WTC11 (cell line): ENCODE data around the gene GALR3.

Experiments used
- FOXJ3 ChIP-seq: sonication (generic); formaldehyde crosslinking; IDR thresholded peaks from 2 replicates; pipeline ENCODE4 v1.9.0; 2021; ENCODE audit warnings: missing genetic modification reagents, mild to moderate bottlenecking, borderline replicate concordance
- NFYB ChIP-seq: sonication (generic); formaldehyde crosslinking; conservative IDR thresholded peaks from 2 replicates; pipeline ENCODE4 v1.8.0; 2022; ENCODE audit warnings: low read depth, missing genetic modification reagents
- ZNF263 ChIP-seq: sonication (generic); formaldehyde crosslinking; IDR thresholded peaks from 2 replicates; pipeline ENCODE4 v1.8.1; 2022; ENCODE audit warnings: low read depth, mild to moderate bottlenecking, moderate library complexity, missing genetic modification reagents
- TF ChIP-seq, protein P1 (sequence below): fragments of 200-600 bp; IDR thresholded peaks from 2 replicates; pipeline ENCODE4 v1.8.0; 2022; ENCODE audit warnings: antibody characterized with exemption

- TF ChIP-seq, protein P1, sequence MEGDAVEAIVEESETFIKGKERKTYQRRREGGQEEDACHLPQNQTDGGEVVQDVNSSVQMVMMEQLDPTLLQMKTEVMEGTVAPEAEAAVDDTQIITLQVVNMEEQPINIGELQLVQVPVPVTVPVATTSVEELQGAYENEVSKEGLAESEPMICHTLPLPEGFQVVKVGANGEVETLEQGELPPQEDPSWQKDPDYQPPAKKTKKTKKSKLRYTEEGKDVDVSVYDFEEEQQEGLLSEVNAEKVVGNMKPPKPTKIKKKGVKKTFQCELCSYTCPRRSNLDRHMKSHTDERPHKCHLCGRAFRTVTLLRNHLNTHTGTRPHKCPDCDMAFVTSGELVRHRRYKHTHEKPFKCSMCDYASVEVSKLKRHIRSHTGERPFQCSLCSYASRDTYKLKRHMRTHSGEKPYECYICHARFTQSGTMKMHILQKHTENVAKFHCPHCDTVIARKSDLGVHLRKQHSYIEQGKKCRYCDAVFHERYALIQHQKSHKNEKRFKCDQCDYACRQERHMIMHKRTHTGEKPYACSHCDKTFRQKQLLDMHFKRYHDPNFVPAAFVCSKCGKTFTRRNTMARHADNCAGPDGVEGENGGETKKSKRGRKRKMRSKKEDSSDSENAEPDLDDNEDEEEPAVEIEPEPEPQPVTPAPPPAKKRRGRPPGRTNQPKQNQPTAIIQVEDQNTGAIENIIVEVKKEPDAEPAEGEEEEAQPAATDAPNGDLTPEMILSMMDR = no peak
- TF ChIP-seq FOXJ3 (no peak), ZNF263 (CRISPR knock-in tag) (no peak), NFYB (CRISPR knock-in tag) (no peak)
Observed at GRCh38 chr22:37792494-37792893, 30.7 kb upstream of the GALR3 start.
